Mesenchymal stem cell (in vitro differentiated cells and primary cell): ENCODE data around the gene SLC25A13.

ENCODE experiments used
- DNase-seq: peaks from one replicate; pipeline ENCODE4 v3.0.0-alpha.2; 2013
- H2AFZ ChIP-seq: one replicate; pipeline ENCODE4 v1.6.1; 2013; ENCODE audit warnings: low read depth, mild to moderate bottlenecking, control low read depth, inconsistent platforms, low read length, moderate library complexity
- H2AK5ac ChIP-seq: 2 replicates; pipeline ENCODE4 v1.6.1; 2013; ENCODE audit warnings: low read length, moderate library complexity, mild to moderate bottlenecking, inconsistent platforms; ENCODE audit not compliant: severe bottlenecking
- H2BK120ac ChIP-seq: one replicate; pipeline ENCODE4 v1.6.1; 2013; ENCODE audit warnings: low read depth, mild to moderate bottlenecking, inconsistent platforms, low read length, moderate library complexity
- H2BK12ac ChIP-seq, 2 experiments: one replicate each; pipeline ENCODE4 v1.6.1; 2013; ENCODE audit warnings: inconsistent platforms in 2 of 2, low read length in 2 of 2, mild to moderate bottlenecking in 2 of 2, moderate library complexity in 2 of 2, control low read depth in 1 of 2
- H2BK15ac ChIP-seq: one replicate; pipeline ENCODE4 v1.6.1; 2013; ENCODE audit warnings: mild to moderate bottlenecking, low read depth, inconsistent platforms; ENCODE audit not compliant: poor library complexity, severe bottlenecking
- H2BK5ac ChIP-seq: 2 replicates; pipeline ENCODE4 v1.6.1; 2013; ENCODE audit warnings: low read depth, mild to moderate bottlenecking, low read length, control low read depth, inconsistent platforms; ENCODE audit not compliant: poor library complexity, severe bottlenecking
- H3K14ac ChIP-seq, 2 experiments: one replicate each; pipeline ENCODE4 v1.6.1; 2013; ENCODE audit warnings: inconsistent platforms in 2 of 2, low read length in 2 of 2, control low read depth in 1 of 2, mild to moderate bottlenecking in 1 of 2, moderate library complexity in 1 of 2
- H3K18ac ChIP-seq, 2 experiments: one replicate each; pipeline ENCODE4 v1.6.1; 2013; ENCODE audit warnings: inconsistent platforms in 2 of 2, low read length in 2 of 2, control low read depth in 1 of 2, low read depth in 1 of 2, mild to moderate bottlenecking in 1 of 2
- H3K23ac ChIP-seq, 2 experiments: one replicate each; pipeline ENCODE4 v1.6.1; 2013; ENCODE audit warnings: inconsistent platforms in 2 of 2, low read length in 2 of 2, mild to moderate bottlenecking in 2 of 2, moderate library complexity in 2 of 2, control low read depth in 1 of 2
- H3K27ac ChIP-seq: 2 replicates; pipeline ENCODE4 v1.5.1; 2013; ENCODE audit warnings: mild to moderate bottlenecking, moderate library complexity, low read length, control low read depth, inconsistent platforms; ENCODE audit not compliant: poor library complexity, severe bottlenecking
- H3K27me3 ChIP-seq, 2 experiments: 2 replicates each; pipeline versions ENCODE4 v1.6.1 to v1.7.0; 2013; ENCODE audit warnings: low read length in 2 of 2, mild to moderate bottlenecking in 2 of 2, moderate library complexity in 2 of 2, control low read depth in 1 of 2, inconsistent platforms in 1 of 2; ENCODE audit not compliant: control insufficient read depth in 1 of 2, insufficient read depth in 1 of 2
- H3K36me3 ChIP-seq, 2 experiments: 2 replicates each; pipeline versions ENCODE4 v1.6.1 to v1.7.0; 2013; ENCODE audit warnings: low read length in 2 of 2, control low read depth in 1 of 2, inconsistent platforms in 1 of 2, low read depth in 1 of 2, mild to moderate bottlenecking in 1 of 2; ENCODE audit not compliant: insufficient read depth in 2 of 2, control insufficient read depth in 1 of 2
- H3K4ac ChIP-seq, 2 experiments: one replicate each; pipeline ENCODE4 v1.6.1; 2013; ENCODE audit warnings: inconsistent platforms in 2 of 2, low read length in 2 of 2, mild to moderate bottlenecking in 2 of 2, moderate library complexity in 2 of 2, control low read depth in 1 of 2, low read depth in 1 of 2
- H3K4me1 ChIP-seq: 2 replicates; pipeline ENCODE4 v1.6.1; 2013; ENCODE audit warnings: low read depth, low read length, control low read depth; ENCODE audit not compliant: control insufficient read depth, insufficient read depth
- H3K4me2 ChIP-seq: 2 replicates; pipeline ENCODE4 v1.6.1; 2013; ENCODE audit warnings: low read length, mild to moderate bottlenecking, inconsistent platforms; ENCODE audit not compliant: poor library complexity, severe bottlenecking
- H3K4me3 ChIP-seq, 2 experiments: 2 replicates each; pipeline versions ENCODE4 v1.5.1 to v1.7.0; 2013; ENCODE audit warnings: low read length in 2 of 2, mild to moderate bottlenecking in 2 of 2, control low read depth in 1 of 2, low read depth in 1 of 2; ENCODE audit not compliant: insufficient read depth in 1 of 2
- H3K79me1 ChIP-seq: replicated peaks from 2 replicates; pipeline ENCODE4 v1.6.1; 2013; ENCODE audit warnings: mild to moderate bottlenecking, control low read depth, low read length, inconsistent platforms; ENCODE audit not compliant: poor library complexity, severe bottlenecking
- H3K9ac ChIP-seq: 2 replicates; pipeline ENCODE4 v1.7.0; 2013; ENCODE audit warnings: mild to moderate bottlenecking, low read length, moderate library complexity
- H3K9me3 ChIP-seq: 2 replicates; pipeline ENCODE4 v1.7.0; 2013; ENCODE audit warnings: mild to moderate bottlenecking, low read length; ENCODE audit not compliant: control insufficient read depth
- H4K8ac ChIP-seq: one replicate; pipeline ENCODE4 v1.6.1; 2013; ENCODE audit warnings: inconsistent platforms, mild to moderate bottlenecking, low read length, moderate library complexity
- H4K91ac ChIP-seq: one replicate; pipeline ENCODE4 v1.6.1; 2013; ENCODE audit warnings: mild to moderate bottlenecking, low read length, inconsistent platforms
- WGBS: methylation state at CpG from one replicate; pipeline ENCODE4 v1.1.7; 2013; ENCODE audit warnings: mixed read lengths; 5-methylcytosine and 5-hydroxymethylcytosine counted together

The SLC25A13 gene

DNA sequence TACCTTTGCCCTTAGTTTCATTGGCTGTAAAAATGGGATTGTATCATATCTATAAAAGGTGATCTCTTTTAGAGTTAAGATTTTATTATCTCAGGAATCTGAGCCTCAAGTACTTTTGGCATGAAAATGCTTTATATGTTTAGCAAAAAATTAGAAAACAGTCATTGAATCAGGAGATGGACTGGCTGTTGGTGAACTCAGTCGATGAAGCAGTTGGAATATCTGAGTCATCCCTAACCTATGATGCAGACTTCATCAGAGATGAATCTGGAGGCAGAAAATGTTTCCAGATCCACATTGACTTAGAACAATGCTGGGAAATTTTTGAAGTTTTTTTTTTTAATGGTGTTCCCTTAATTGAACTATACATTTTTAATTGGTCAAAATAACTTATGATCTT, 228.5 kb downstream of the SLC25A13 start:
- Histone ChIP-seq H3K4ac (no peak overlapping the region), H3K79me1 (no peaks in the 10 kb centered on the region), H3K27me3 (no peaks in the 10 kb centered on the region), H2BK120ac (no peak overlapping the region), H3K4me3 (no peak overlapping the region), H3K4me1 (no peaks in the 10 kb centered on the region), H2BK5ac (no peak overlapping the region), H3K23ac (no peak overlapping the region), H2BK12ac (no peak overlapping the region), H3K4me2 (no peak overlapping the region), H3K36me3 (no peaks in the 10 kb centered on the region), H4K8ac (no peak overlapping the region), H3K9ac (peak overlapping the region; percentile 56), H4K91ac (no peak overlapping the region), H2AK5ac (no peak overlapping the region), H2BK15ac (no peak overlapping the region), H3K18ac (no peak overlapping the region), H3K14ac (no peak overlapping the region), H3K27ac (no peak overlapping the region), H2AFZ (no peak overlapping the region), H3K9me3 (no peaks in the 10 kb centered on the region)
- WGBS, result 60% methylated on average over 1 of the region's 1 CpG
- peak; percentile 41 for DNase-seq

DNA sequence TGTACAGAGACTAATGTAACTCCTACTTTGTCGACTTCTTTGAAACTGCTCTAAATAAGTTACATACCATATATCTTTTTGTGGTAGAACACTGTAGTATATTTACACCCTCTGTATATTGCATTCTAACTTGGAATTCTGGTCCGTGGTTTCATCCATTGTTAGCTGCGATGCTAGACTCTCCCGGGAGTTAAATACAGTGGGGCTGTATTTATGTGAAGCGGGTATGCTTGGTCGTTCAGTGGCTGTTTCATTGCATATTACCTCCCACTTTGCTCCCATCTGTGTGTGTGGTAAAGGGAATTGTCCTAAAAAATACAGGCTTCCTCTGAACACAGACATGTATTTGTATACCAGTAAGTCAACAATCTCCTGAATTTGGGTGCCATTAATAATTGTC, 231.1 kb downstream of the SLC25A13 start:
- no peak overlapping the region for H3K4me2 ChIP-seq
- H4K91ac ChIP-seq, result no peak overlapping the region
- no peak for DNase-seq
- no peak overlapping the region for H2BK5ac ChIP-seq
- H2BK120ac ChIP-seq, result no peak overlapping the region
- WGBS, result 84% methylated on average over 3 of the region's 6 CpGs
- H2BK12ac ChIP-seq, result no peak overlapping the region
- no peak overlapping the region for H3K4me3 ChIP-seq
- H3K14ac ChIP-seq, result no peak overlapping the region
- no peaks in the 10 kb centered on the region for H3K9me3 ChIP-seq
- no peak overlapping the region for H3K23ac ChIP-seq
- no peaks in the 10 kb centered on the region for H3K4me1 ChIP-seq
- no peak overlapping the region for H3K18ac ChIP-seq
- H3K4ac ChIP-seq, result no peak overlapping the region
- H2AK5ac ChIP-seq, result no peak overlapping the region
- H2AFZ ChIP-seq, result no peak overlapping the region
- H3K27ac ChIP-seq, result no peak overlapping the region
- no peak overlapping the region for H3K9ac ChIP-seq
- H4K8ac ChIP-seq, result no peak overlapping the region
- no peaks in the 10 kb centered on the region for H3K36me3 ChIP-seq
- no peak overlapping the region for H2BK15ac ChIP-seq
- H3K27me3 ChIP-seq, result no peaks in the 10 kb centered on the region
- H3K79me1 ChIP-seq, result no peaks in the 10 kb centered on the region

DNA sequence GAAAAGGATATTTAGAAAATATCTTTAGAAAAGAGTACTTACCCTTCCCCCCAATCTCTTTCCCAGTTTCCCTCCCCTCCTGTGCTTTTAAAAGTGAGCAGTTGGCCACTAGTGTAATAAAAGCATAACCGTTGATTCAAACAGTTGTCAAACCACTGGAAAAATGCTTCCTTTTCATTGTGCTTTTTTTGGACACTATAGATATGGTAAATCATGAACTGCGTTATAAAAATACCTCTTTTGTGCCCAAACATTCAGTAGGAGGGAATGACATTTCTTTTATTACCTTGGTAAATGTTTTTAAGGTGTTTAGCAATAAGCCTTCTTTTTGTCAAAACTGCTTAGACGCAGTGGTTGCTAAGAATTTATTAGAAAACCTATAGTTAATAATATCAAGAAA, 232.4 kb downstream of the SLC25A13 start:
- Histone ChIP-seq H2AFZ (no peak overlapping the region), H3K27ac (no peak overlapping the region), H3K36me3 (no peaks in the 10 kb centered on the region), H3K79me1 (no peaks in the 10 kb centered on the region), H3K14ac (no peak overlapping the region), H2BK12ac (no peak overlapping the region), H2BK120ac (no peak overlapping the region), H3K4me1 (peaks cover 3% of the 10 kb centered on the region), H3K18ac (no peak overlapping the region), H3K9me3 (no peaks in the 10 kb centered on the region), H3K27me3 (no peaks in the 10 kb centered on the region), H3K23ac (no peak overlapping the region), H4K91ac (no peak overlapping the region), H4K8ac (no peak overlapping the region), H3K9ac (no peak overlapping the region), H3K4me2 (no peak overlapping the region), H2AK5ac (no peak overlapping the region), H3K4me3 (no peak overlapping the region), H3K4ac (no peak overlapping the region), H2BK5ac (no peak overlapping the region), H2BK15ac (no peak overlapping the region)
- DNase-seq, result no peak
- 100% methylated on average over 1 of the region's 3 CpGs for WGBS

DNA sequence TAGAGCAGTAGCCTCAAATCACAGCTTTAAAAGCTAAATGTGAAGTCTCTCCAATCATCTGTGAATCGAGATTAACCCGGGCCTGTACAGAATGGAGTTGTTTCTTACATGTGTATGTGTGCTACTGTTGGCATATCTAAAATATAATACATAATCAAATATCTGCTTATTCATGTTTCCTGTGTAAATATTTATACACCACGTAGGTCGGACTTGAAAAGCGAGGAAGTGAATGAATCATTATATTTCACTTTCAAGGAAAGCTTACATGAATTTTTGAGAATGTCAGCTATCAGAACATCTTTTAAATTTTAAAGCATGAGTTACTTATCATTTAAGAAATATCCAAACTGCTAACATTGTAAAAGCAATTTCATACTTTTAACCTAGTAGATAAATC, 233.3 kb downstream of the SLC25A13 start:
- H3K79me1 ChIP-seq, result no peaks in the 10 kb centered on the region
- no peak overlapping the region for H3K27ac ChIP-seq
- H3K4me2 ChIP-seq, result no peak overlapping the region
- no peak overlapping the region for H3K4ac ChIP-seq
- H2BK5ac ChIP-seq, result no peak overlapping the region
- H2BK15ac ChIP-seq, result no peak overlapping the region
- no peak overlapping the region for H2BK12ac ChIP-seq
- H3K9me3 ChIP-seq, result no peaks in the 10 kb centered on the region
- H2AFZ ChIP-seq, result no peak overlapping the region
- H4K91ac ChIP-seq, result no peak overlapping the region
- no peak overlapping the region for H3K4me3 ChIP-seq
- WGBS, result 100% methylated on average over 1 of the region's 5 CpGs
- DNase-seq, result no peak
- H3K14ac ChIP-seq, result no peak overlapping the region
- no peaks in the 10 kb centered on the region for H3K27me3 ChIP-seq
- H2AK5ac ChIP-seq, result no peak overlapping the region
- no peak overlapping the region for H3K23ac ChIP-seq
- H3K18ac ChIP-seq, result no peak overlapping the region
- no peak overlapping the region for H3K9ac ChIP-seq
- no peaks in the 10 kb centered on the region for H3K36me3 ChIP-seq
- H3K4me1 ChIP-seq, result peaks cover 3% of the 10 kb centered on the region
- no peak overlapping the region for H2BK120ac ChIP-seq
- no peak overlapping the region for H4K8ac ChIP-seq
